Measurements from ENCODE around the gene ZNRF1. TPM values are rescaled to one million over a fixed set of nuclear protein-coding genes. Genes with fewer than 3 reads are reported as not detected.

Gene ZNRF1
- total RNA-seq, 1 donor from 2014 or later, result 115 TPM

- peaks cover 9% of the 10 kb centered on the region for H3K27me3 Mint-ChIP-seq (ENCODE audit: unreplicated experiment)
- no peak overlapping the region for H3K4me3 Mint-ChIP-seq (ENCODE audit: unreplicated experiment)
- peaks cover 51% of the 10 kb centered on the region for H3K4me1 Mint-ChIP-seq (ENCODE audit: unreplicated experiment)
- no peak for DNase-seq (ENCODE audit: low spot score)
- H3K27ac Mint-ChIP-seq (ENCODE audit: unreplicated experiment), result no peak overlapping the region
- H3K36me3 Mint-ChIP-seq (ENCODE audit: low read depth, unreplicated experiment), result peaks cover 17% of the 10 kb centered on the region
- H3K9me3 Mint-ChIP-seq (ENCODE audit: unreplicated experiment), result no peaks in the 10 kb centered on the region
- no peak for TF ChIP-seq CTCF (IDR thresholded peaks at IDR 0.05; ENCODE audit: unreplicated experiment)
Measured at GRCh38 chr16:75078886-75079285, 80.1 kb downstream of the ZNRF1 start.

GRCh38 chr16:75079346-75079926 lies 80.6 kb downstream of the ZNRF1 start:
- TF ChIP-seq CTCF (IDR thresholded peaks at IDR 0.05; ENCODE audit: unreplicated experiment), result no peak

DNA sequence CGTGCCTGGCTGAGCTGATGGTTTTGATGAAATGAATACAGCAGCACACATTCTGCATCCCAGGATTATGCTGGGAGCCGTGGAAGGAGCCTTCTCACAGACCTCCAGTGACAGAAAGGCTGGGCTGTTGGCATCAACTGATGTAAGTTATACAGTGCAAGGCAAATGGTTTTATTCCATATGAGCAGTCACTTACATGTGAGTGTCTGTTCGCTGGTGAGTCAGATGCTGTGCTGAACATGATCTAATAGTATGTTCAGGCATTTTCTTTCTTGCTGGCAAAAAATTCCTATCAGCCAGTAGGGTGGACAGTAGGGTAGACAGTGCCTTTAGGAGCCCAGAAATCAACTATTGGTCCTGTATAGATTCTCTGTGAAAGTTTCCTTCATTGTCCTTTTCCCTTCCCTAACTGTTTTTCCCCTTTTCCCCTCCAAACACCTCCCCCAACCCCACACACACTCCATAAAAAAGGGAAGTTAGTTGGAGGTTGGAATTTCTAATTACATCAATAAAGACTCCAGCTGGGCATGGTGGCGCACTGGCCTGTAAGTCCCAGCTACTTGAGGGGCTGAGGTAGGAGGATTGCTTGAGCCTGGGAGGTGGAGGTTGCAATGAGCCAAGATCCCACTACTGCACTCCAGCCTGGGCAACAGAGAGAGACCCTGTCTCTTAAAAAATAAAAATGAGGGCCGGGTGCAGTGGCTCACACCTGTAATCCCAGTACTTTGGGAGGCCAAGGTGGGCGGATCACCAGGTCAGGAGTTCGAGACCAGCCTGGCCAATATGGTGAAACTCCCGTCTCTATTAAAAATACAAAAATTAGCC lies 81.6 kb downstream of the ZNRF1 start:
- H3K4me3 Mint-ChIP-seq (ENCODE audit: unreplicated experiment), result no peak overlapping the region
- H3K9me3 Mint-ChIP-seq (ENCODE audit: unreplicated experiment), result no peaks in the 10 kb centered on the region
- no peak overlapping the region for H3K27ac Mint-ChIP-seq (ENCODE audit: unreplicated experiment)

More at GRCh38 chr16:75079346-75079926, 80.6 kb downstream of the ZNRF1 start:
- no peak overlapping the region for H3K27ac Mint-ChIP-seq (ENCODE audit: unreplicated experiment)
- H3K4me3 Mint-ChIP-seq (ENCODE audit: unreplicated experiment), result no peak overlapping the region
- H3K36me3 Mint-ChIP-seq (ENCODE audit: low read depth, unreplicated experiment), result peaks cover 17% of the 10 kb centered on the region
- H3K27me3 Mint-ChIP-seq (ENCODE audit: unreplicated experiment), result peaks cover 9% of the 10 kb centered on the region
- no peak for DNase-seq (ENCODE audit: low spot score)
- no peaks in the 10 kb centered on the region for H3K9me3 Mint-ChIP-seq (ENCODE audit: unreplicated experiment)
- H3K4me1 Mint-ChIP-seq (ENCODE audit: unreplicated experiment), result peaks cover 49% of the 10 kb centered on the region

GRCh38 chr16:75081179-75081859 lies 82.5 kb downstream of the ZNRF1 start:
- H3K36me3 Mint-ChIP-seq (ENCODE audit: low read depth, unreplicated experiment), result peaks cover 30% of the 10 kb centered on the region
- no peak overlapping the region for H3K4me3 Mint-ChIP-seq (ENCODE audit: unreplicated experiment)
- peaks cover 61% of the 10 kb centered on the region for H3K4me1 Mint-ChIP-seq (ENCODE audit: unreplicated experiment)
- peaks cover 12% of the 10 kb centered on the region for H3K27me3 Mint-ChIP-seq (ENCODE audit: unreplicated experiment)
- no peak for TF ChIP-seq CTCF (IDR thresholded peaks at IDR 0.05; ENCODE audit: unreplicated experiment)
- H3K27ac Mint-ChIP-seq (ENCODE audit: unreplicated experiment), result peak overlapping the region; percentile 67
- no peaks in the 10 kb centered on the region for H3K9me3 Mint-ChIP-seq (ENCODE audit: unreplicated experiment)
- DNase-seq (ENCODE audit: low spot score), result no peak

More for the DNA sequence above, 81.6 kb downstream of the ZNRF1 start:
- no peak for TF ChIP-seq CTCF (IDR thresholded peaks at IDR 0.05; ENCODE audit: unreplicated experiment)
- Mint-ChIP-seq H3K36me3 (ENCODE audit: low read depth, unreplicated experiment) (peaks cover 27% of the 10 kb centered on the region), H3K4me1 (ENCODE audit: unreplicated experiment) (peaks cover 58% of the 10 kb centered on the region), H3K27me3 (ENCODE audit: unreplicated experiment) (peaks cover 9% of the 10 kb centered on the region)
- no peak for DNase-seq (ENCODE audit: low spot score)
